T-helper 17 cell (primary cell): ENCODE measurements around the gene LRRC8D. TPM values are rescaled to one million over a fixed set of nuclear protein-coding genes. Genes with fewer than 3 reads are reported as not detected.
"Not testable (repeated sequence)": the region's sequence is repeated elsewhere in the genome, so short reads cannot be mapped to it uniquely, and the experiment has no call there.

Experiments used
- ATAC-seq: fragments of 150-1000 bp; cut with Tn5 transposase; 2 replicates; pipeline ENCODE4 v1.10.0; 2021; ENCODE audit warnings: mild to moderate bottlenecking, moderate library complexity
- DNase-seq, 3 donors: peaks; one replicate each; pipeline versions ENCODE4 v3.0.0 to v3.0.0-alpha.2; 2020 to 2021
- H3K9me3 ChIP-seq: one replicate; pipeline ENCODE4 v1.7.0; 2013; ENCODE audit warnings: low read length, mild to moderate bottlenecking; ENCODE audit not compliant: control insufficient read depth, poor library complexity, severe bottlenecking
- H3K27ac Mint-ChIP-seq: one replicate; pipeline ENCODE4 v1.8.0; 2022; ENCODE audit warnings: mild to moderate bottlenecking, moderate library complexity, mixed read lengths
- H3K27me3 Mint-ChIP-seq: one replicate; pipeline ENCODE4 v1.8.0; 2022; ENCODE audit warnings: mixed read lengths
- H3K36me3 Mint-ChIP-seq: one replicate; pipeline ENCODE4 v1.8.0; 2022; ENCODE audit warnings: low read depth, mixed read lengths
- H3K4me1 Mint-ChIP-seq: one replicate; pipeline ENCODE4 v1.8.0; 2022; ENCODE audit warnings: mild to moderate bottlenecking, mixed read lengths
- H3K4me3 Mint-ChIP-seq: one replicate; pipeline ENCODE4 v1.8.0; 2022; ENCODE audit warnings: mild to moderate bottlenecking, moderate library complexity, mixed read lengths
- total RNA-seq, 4 donors: library from RNA in 2 of 4; stranded (reverse) in 2 of 4; gene quantifications; one replicate each; pipeline ENCODE4 v1.2.3 and lab custom pipeline; 2022 to 2026

The LRRC8D gene
- total RNA-seq, 2 donors from 2014 or later = 28.3 to 33.5 TPM

- H3K4me1 Mint-ChIP-seq = peaks cover 25% of the 10 kb centered on the region
- peaks cover 4% of the 10 kb centered on the region for H3K36me3 Mint-ChIP-seq
- ATAC-seq = no peak
- no peaks in the 10 kb centered on the region for H3K27me3 Mint-ChIP-seq
- H3K27ac Mint-ChIP-seq = no peak overlapping the region
- H3K4me3 Mint-ChIP-seq = no peak overlapping the region
- no peaks in the 10 kb centered on the region for H3K9me3 ChIP-seq
- DNase-seq = no peak
Observed at GRCh38 chr1:89913353-89914095, 92.7 kb downstream of the LRRC8D start.

- Mint-ChIP-seq H3K4me3 (no peak overlapping the region), H3K4me1 (peaks cover 25% of the 10 kb centered on the region), H3K36me3 (peaks cover 4% of the 10 kb centered on the region), H3K27ac (no peak overlapping the region), H3K27me3 (no peaks in the 10 kb centered on the region)
- DNase-seq (no peak), ATAC-seq (no peak)
- no peaks in the 10 kb centered on the region for H3K9me3 ChIP-seq
Observed at GRCh38 chr1:89917353-89917752, 96.5 kb downstream of the LRRC8D start.

- ATAC-seq (no peak), DNase-seq (no peak)
- H3K27ac Mint-ChIP-seq = peak overlapping the region; percentile 32
- no peaks in the 10 kb centered on the region for H3K27me3 Mint-ChIP-seq
- H3K4me3 Mint-ChIP-seq = no peak overlapping the region
- H3K9me3 ChIP-seq = no peaks in the 10 kb centered on the region
- H3K36me3 Mint-ChIP-seq = peaks cover 4% of the 10 kb centered on the region
- peaks cover 19% of the 10 kb centered on the region for H3K4me1 Mint-ChIP-seq
Observed at GRCh38 chr1:89918127-89918793, 97.4 kb downstream of the LRRC8D start.

GRCh38 chr1:89918794-89919155, 97.9 kb downstream of the LRRC8D start:
- Mint-ChIP-seq H3K36me3 (peaks cover 4% of the 10 kb centered on the region), H3K27ac (peak overlapping the region; percentile 32), H3K27me3 (no peaks in the 10 kb centered on the region), H3K4me1 (peaks cover 19% of the 10 kb centered on the region), H3K4me3 (no peak overlapping the region)
- ATAC-seq (no peak), DNase-seq (no peak)
- no peaks in the 10 kb centered on the region for H3K9me3 ChIP-seq

- Mint-ChIP-seq H3K4me3 (no peak overlapping the region), H3K27ac (peak overlapping the region; percentile 32), H3K36me3 (peaks cover 4% of the 10 kb centered on the region), H3K4me1 (peaks cover 19% of the 10 kb centered on the region), H3K27me3 (no peaks in the 10 kb centered on the region)
- DNase-seq (no peak), ATAC-seq (no peak)
- no peaks in the 10 kb centered on the region for H3K9me3 ChIP-seq
Observed at GRCh38 chr1:89919174-89919573, 98.3 kb downstream of the LRRC8D start.

- H3K4me3 Mint-ChIP-seq = no peak overlapping the region
- H3K9me3 ChIP-seq = no peaks in the 10 kb centered on the region
- peaks cover 15% of the 10 kb centered on the region for H3K4me1 Mint-ChIP-seq
- ATAC-seq (no peak), DNase-seq (no peak)
- H3K27me3 Mint-ChIP-seq = no peaks in the 10 kb centered on the region
- no peaks in the 10 kb centered on the region for H3K36me3 Mint-ChIP-seq
- H3K27ac Mint-ChIP-seq = no peak overlapping the region
Observed at GRCh38 chr1:89922911-89923310, 102.1 kb downstream of the LRRC8D start.

- H3K36me3 Mint-ChIP-seq = no peaks in the 10 kb centered on the region
- no peak overlapping the region for H3K4me3 Mint-ChIP-seq
- no peaks in the 10 kb centered on the region for H3K27me3 Mint-ChIP-seq
- H3K4me1 Mint-ChIP-seq = peaks cover 16% of the 10 kb centered on the region
- no peak overlapping the region for H3K27ac Mint-ChIP-seq
- no peak for DNase-seq
- ATAC-seq = no peak
- H3K9me3 ChIP-seq = no peaks in the 10 kb centered on the region
Observed at GRCh38 chr1:89923517-89923916, 102.7 kb downstream of the LRRC8D start.

- H3K4me1 Mint-ChIP-seq = peaks cover 16% of the 10 kb centered on the region
- ATAC-seq, H3K9me3 ChIP-seq, H3K27me3 Mint-ChIP-seq, H3K36me3 Mint-ChIP-seq, DNase-seq, H3K27ac Mint-ChIP-seq, H3K4me3 Mint-ChIP-seq: not testable (repeated sequence)
Observed at GRCh38 chr1:89924075-89924474, 103.2 kb downstream of the LRRC8D start.

- Mint-ChIP-seq H3K4me1 (peaks cover 15% of the 10 kb centered on the region), H3K27ac (no peak overlapping the region), H3K4me3 (no peak overlapping the region), H3K27me3 (no peaks in the 10 kb centered on the region), H3K36me3 (no peaks in the 10 kb centered on the region)
- ATAC-seq (no peak), DNase-seq (no peak)
- no peaks in the 10 kb centered on the region for H3K9me3 ChIP-seq
Observed at GRCh38 chr1:89927049-89927448, 106.2 kb downstream of the LRRC8D start.

GRCh38 chr1:89927478-89927877, 106.6 kb downstream of the LRRC8D start:
- H3K27ac Mint-ChIP-seq = no peak overlapping the region
- H3K4me1 Mint-ChIP-seq = peaks cover 15% of the 10 kb centered on the region
- DNase-seq = no peak
- H3K9me3 ChIP-seq = no peaks in the 10 kb centered on the region
- H3K36me3 Mint-ChIP-seq = no peaks in the 10 kb centered on the region
- H3K4me3 Mint-ChIP-seq = no peak overlapping the region
- H3K27me3 Mint-ChIP-seq = no peaks in the 10 kb centered on the region
- no peak for ATAC-seq

GRCh38 chr1:89928506-89928905, 107.7 kb downstream of the LRRC8D start:
- Mint-ChIP-seq H3K4me3 (no peak overlapping the region), H3K27me3 (no peaks in the 10 kb centered on the region), H3K27ac (peak overlapping the region; percentile 29), H3K4me1 (peaks cover 15% of the 10 kb centered on the region), H3K36me3 (peaks cover 2% of the 10 kb centered on the region)
- ATAC-seq (no peak), DNase-seq (no peak)
- no peaks in the 10 kb centered on the region for H3K9me3 ChIP-seq

- Mint-ChIP-seq H3K4me3 (no peak overlapping the region), H3K4me1 (peaks cover 15% of the 10 kb centered on the region), H3K36me3 (peaks cover 9% of the 10 kb centered on the region), H3K27ac (peak overlapping the region; percentile 29), H3K27me3 (no peaks in the 10 kb centered on the region)
- no peak for ATAC-seq
- no peaks in the 10 kb centered on the region for H3K9me3 ChIP-seq
- no peak for DNase-seq
Observed at GRCh38 chr1:89929467-89930063, 108.7 kb downstream of the LRRC8D start.

GRCh38 chr1:89930579-89930978, 109.7 kb downstream of the LRRC8D start:
- Mint-ChIP-seq H3K36me3 (peaks cover 14% of the 10 kb centered on the region), H3K4me1 (peaks cover 13% of the 10 kb centered on the region), H3K4me3 (no peak overlapping the region), H3K27ac (no peak overlapping the region), H3K27me3 (no peaks in the 10 kb centered on the region)
- no peaks in the 10 kb centered on the region for H3K9me3 ChIP-seq
- ATAC-seq = no peak
- no peak for DNase-seq
